Measurements from ENCODE around the gene TCTN1. TPM values are rescaled to one million over a fixed set of nuclear protein-coding genes. Genes with fewer than 3 reads are reported as not detected.

The TCTN1 gene
- total RNA-seq, 1 donor from 2014 or later = 38.1 TPM

DNA sequence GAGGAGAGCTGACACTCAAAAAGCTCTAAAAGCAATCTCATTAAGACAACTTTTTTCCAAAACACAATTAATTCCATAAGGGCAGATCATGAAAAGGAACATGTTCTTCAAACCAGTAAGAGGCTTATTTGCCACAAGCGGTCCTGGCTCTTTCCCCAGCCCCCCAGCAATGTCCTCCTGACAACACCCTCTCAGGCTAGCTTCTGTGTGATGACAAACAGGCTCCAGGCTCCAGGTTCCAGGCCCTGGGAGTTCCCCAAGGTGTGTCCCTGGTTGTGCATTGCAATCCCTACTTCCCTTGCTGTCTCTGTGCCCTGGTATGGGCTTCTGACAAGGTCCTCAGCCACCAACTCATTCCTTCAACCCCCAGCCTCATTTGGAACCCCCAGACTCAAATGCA lies 66.1 kb downstream of the TCTN1 start:
- DNase-seq = no peak

DNA sequence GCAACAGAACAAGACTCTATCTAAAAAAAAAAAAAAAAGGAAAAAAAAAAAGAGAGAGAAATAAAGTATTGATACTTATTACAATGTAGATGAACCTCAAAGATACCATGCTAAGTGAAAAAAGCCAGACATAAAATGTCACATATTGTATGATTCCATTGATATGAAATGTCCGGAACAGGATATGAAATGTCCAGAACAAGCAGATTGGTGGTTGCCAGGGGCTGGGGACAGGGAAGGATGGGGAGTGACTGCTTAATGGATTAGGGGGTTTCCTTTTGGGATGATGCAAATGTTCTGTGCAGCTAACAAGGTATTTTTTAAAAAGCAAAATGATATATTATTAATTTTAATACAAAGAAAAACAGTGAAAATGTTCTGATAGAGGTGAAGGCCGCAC lies 70.0 kb downstream of the TCTN1 start:
- DNase-seq = no peak

DNA sequence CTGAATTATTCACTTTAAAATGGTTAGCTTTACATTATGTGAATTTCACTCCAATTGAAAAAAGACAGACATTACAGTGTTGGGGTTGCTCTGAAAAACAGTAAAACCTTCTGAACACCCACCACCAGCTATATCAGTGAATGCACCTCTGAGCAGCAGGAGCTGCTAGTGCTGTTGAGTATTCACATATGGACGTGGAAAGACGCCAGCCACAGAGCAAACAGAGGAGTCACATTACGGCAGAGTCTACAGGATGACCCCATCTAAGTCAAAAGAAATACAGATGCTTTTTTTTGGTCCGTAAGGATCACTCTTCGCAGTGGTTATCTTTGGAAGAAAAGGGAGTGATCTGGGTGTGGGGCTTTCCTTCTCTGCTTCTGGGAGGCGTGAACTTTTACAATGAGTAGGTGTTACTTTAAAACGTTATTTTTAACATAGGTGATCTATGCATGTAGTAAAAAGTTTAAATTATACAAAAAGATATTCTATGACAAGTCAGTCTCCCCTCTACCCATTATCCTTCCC lies 70.4 kb downstream of the TCTN1 start:
- no peak for DNase-seq

DNA sequence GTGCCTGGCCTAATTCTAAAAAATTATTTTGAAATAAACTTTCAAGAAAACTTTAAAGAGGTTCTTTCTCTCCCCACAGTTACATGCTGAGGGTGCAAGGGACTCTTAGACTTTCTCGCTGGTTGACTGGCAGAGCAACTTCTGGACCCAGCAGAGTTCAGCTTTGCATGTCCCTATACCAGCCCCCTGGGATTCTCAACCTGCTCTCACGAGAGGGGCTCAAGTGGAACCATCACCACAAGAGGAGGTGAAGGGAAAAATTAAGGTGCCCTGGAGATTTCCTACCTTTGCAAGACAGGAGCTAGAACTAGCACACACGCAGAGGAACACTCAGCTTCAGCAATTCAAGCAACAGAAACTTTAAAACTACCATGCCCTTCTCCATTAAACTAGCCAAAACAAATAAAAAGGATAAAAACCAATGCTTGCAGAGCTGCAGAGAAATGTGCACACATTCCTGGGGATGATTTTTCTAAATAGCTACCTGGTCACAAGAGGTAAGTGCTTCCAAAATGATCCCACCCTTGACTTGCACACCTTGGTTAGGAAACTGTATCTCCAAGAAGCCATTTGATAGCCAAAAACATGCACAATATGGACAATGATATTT lies 72.5 kb downstream of the TCTN1 start:
- no peak for DNase-seq

- DNase-seq = no peak
Measured at GRCh38 chr12:110687396-110688169, 73.7 kb downstream of the TCTN1 start.

DNA sequence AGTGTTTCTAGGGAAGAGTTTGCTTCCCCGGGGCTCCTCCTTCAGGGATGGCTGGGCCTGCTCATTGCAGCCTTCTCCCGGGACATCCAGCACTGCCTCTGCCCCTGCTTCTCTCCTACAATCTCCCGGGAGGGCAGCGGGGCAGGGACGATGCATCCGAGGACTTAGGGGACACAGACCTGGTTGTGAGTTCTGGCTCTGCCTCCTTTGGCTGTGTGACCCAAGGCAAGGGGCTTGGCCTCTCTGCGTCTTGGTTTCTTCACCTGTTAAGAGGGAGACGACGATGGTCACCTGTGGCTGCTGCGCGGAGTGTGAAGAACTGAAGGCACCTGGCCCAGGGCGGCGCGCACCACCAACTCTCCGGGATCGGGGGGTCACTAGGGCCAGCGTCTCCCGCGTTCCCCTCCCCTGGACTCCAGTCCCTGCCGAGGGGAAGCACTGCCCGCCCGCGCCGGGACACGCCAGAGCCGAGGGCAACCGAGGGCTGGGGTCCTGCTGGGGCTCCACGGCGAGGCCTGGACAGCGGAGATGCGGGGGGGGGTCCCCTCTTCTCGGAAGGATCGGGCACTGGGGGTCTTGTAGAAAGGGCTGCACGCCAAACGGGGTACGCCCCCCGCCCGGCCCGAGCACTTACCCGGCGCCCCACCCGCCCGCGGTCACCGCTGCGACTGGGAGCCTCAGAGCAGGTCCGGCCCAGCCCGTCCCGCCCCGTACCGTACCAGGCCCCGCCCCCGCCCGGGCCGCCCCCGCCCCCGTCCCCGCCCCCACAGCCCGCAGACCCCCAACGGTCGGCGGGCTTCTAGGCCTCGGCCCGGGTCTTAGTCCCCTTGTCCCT lies 74.7 kb downstream of the TCTN1 start, which contains the start of gene HVCN1:
TSS of gene HVCN1 (minus strand) at position 670 of the 835 bp plus-strand sequence. CDS start 5,870 bp downstream, outside the sequence.
- no peak for DNase-seq

DNA sequence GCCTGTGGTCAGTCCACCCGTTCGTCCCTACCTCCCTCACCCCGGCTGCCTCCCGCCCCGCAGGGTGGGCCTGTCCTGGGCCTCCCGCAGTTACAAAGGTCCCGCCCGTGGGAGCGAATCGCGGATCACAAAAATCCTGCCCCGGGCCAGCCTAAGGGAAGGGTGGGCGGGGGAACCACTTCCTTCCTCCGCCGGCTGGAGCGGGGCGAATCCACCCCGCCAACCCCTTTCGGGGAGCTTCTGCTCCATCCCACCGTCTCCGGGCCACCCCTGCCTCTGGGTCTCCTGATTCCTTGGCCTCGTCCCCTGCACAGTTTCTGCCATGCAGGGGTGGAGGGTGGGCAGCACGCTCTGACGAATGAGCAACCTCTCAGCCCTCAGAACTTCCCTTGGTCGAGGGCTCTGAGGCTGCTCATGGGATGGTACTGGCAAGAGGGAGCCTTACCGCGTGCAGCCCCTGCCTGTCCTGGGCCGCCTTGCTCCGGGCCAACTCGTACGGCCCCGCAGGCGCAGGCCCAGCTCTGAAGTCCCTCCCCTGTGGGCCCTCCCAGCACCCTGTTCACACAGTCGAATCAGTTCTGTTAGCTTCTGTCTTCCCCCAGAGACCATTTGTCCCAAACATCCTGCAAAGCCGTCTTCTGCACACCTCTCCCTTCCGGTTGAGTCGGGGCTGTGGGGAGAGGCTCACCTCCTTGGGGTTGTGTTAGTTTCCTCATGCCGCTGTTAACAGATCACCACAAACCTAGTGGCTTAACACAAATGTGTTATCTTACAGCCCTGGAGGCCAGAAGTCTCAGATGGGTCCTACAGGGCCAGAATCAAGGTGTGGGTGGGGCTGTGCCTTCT lies 75.6 kb downstream of the TCTN1 start:
- no peak for DNase-seq

- no peak for DNase-seq
Measured at GRCh38 chr12:110690127-110690430, 76.2 kb downstream of the TCTN1 start.

GRCh38 chr12:110693731-110694130 lies 79.8 kb downstream of the TCTN1 start:
- DNase-seq = no peak

GRCh38 chr12:110694330-110694901 lies 80.5 kb downstream of the TCTN1 start:
- DNase-seq = no peak

- DNase-seq = no peak
Measured at GRCh38 chr12:110696283-110696682, 82.4 kb downstream of the TCTN1 start.

DNA sequence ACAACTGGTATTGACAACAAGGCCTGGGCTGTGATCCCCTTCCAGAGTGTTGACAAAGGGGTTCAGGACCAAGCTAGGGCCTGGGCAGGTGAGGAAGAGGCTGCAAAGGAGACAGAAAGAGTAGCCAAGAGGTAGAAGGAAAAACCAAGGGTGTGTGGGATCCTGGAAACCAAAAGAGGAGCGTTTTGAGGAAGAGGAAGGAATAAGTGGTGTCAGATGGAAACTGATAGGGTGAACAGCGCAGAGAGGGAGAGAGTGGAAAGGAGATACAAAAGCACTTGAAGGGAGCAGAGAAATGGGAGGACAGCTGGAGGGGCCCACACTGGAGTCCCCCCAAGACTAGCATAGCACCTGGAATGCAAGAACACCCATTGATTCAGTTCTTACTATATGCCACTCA lies 83.3 kb downstream of the TCTN1 start:
- DNase-seq = no peak

DNA sequence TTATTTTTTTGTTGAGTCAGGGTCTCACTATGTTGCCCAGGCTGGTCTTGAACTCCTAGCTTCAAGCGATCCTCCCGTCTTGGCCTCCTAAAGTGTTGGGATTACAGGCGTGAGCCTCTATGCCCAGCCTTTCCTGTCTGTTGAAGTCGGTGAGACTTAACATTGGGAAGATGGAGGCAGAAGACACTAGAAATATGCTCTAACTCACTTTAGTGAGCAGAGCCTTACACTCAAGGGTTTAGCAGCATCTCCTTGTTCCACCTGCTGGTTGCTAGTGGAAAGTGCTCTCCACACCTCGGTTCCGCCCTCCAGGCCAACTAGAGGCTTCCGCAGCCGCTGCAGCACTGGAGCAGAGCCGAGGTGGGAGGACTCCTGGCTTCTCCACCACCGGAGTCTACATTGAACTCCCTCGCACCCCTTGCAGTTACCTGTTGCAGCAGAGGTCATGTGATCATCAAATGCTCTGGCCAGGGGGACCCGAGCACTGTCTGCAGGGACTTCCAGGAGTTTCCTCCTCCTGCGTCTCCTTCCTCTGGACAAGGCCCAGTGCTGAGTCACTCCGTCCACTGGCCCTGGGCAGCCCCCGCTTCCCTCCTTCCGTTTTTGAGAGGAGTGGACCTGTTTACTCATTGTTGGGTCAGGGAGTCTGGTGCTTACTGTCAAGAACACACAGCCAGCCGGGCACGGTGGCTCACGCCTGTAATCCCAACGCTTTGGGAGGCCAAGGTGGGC lies 84.4 kb downstream of the TCTN1 start:
- peak; percentile 46 for DNase-seq

Small RNA genes lying within 50 kb of the gene (small RNA-seq; reads per million reads assigned to genes)
- gene RN7SL387P = not detected

Other genes starting within 250 kb of the TCTN1 start
- gene ANAPC7, start 210.4 kb upstream of the TCTN1 start, total RNA-seq = 45.5 TPM
- gene ARPC3, start 163.8 kb upstream of the TCTN1 start, total RNA-seq = 140 TPM
- gene GPN3, start 145.9 kb upstream of the TCTN1 start, total RNA-seq = 17.5 TPM
- gene FAM216A, start 145.3 kb upstream of the TCTN1 start, total RNA-seq = 39.5 TPM
- gene VPS29, start 112.0 kb upstream of the TCTN1 start, total RNA-seq = 108 TPM
- gene RAD9B, start 111.8 kb upstream of the TCTN1 start, total RNA-seq = 0.94 TPM
- gene PPTC7, start 30.8 kb upstream of the TCTN1 start, total RNA-seq = 10.3 TPM
- gene HVCN1, start 75.0 kb downstream of the TCTN1 start, total RNA-seq = 8.3 TPM
- 150 TPM for gene PPP1CC, start 128.8 kb downstream of the TCTN1 start, total RNA-seq
- not detected for gene CCDC63, start 232.9 kb downstream of the TCTN1 start, total RNA-seq